Measurements from ENCODE around the gene BAG3. TPM values are rescaled to one million over a fixed set of nuclear protein-coding genes. Genes with fewer than 3 reads are reported as not detected.

BAG3 gene
- total and polyA plus RNA-seq, 2 of the 8 experiments (the other 6 are each of a cell fraction or from before 2014, with no cell fraction given): 3.5 to 13.3 TPM

GRCh38 chr10:119658274-119658673 is 7.1 kb downstream of the BAG3 start:
- no peak for FAIRE-seq
- peak; percentile 88 for TF ChIP-seq BACH1 (IDR thresholded peaks at IDR 0.05; ENCODE audit: low read length)
- peak; percentile 62; the same call in 1 of the 2 replicates for TF ChIP-seq JUND (IDR thresholded peaks at IDR 0.05; ENCODE audit: low read length)
- TF ChIP-seq MAFK (IDR thresholded peaks at IDR 0.05; ENCODE audit: low read depth, low read length): peak; percentile 73; the same call in 1 of the 2 replicates
- no peak for TF ChIP-seq SP4 (IDR thresholded peaks at IDR 0.05; ENCODE audit: low read length)
- no peak for TF ChIP-seq HDAC6 (IDR thresholded peaks at IDR 0.05; ENCODE audit: low read depth, low read length)
- no peak for TF ChIP-seq TAF1 (IDR thresholded peaks at IDR 0.05; ENCODE audit: low read depth, low read length)
- no peak overlapping the region for H3K18ac ChIP-seq (ENCODE audit: extremely low read depth, low read length)
- no peak overlapping the region for H3K56ac ChIP-seq (replicated peaks; ENCODE audit: insufficient read length, low read depth, low read length)
- peak overlapping the region in 1 of 4 experiments; percentile 40; a peak in 1 of 7 replicates for H3K9ac ChIP-seq (replicated peaks in 1 of 4; ENCODE audit: extremely low read depth in 1 of 4, low read depth in 3 of 4, low read length in 3 of 4)
- peak in 1 of 2 experiments; percentile 17 for DNase-seq (ENCODE audit: low read depth in 1 of 2, low spot score in 2 of 2)
- H2BK5ac ChIP-seq (ENCODE audit: low read depth, low read length): peak overlapping the region; percentile 8; the same call in 1 of the 2 replicates
- no peak overlapping the region for H3K4me2 ChIP-seq (ENCODE audit: insufficient read depth in 1 of 2, low read depth in 2 of 2, low read length in 2 of 2)
- peak overlapping the region; percentile 84; the same call in 1 of the 2 replicates for H2AK5ac ChIP-seq (ENCODE audit: low read depth, low read length)
- H3K79me2 ChIP-seq (ENCODE audit: control insufficient read depth in 1 of 2, insufficient read depth in 2 of 2, low read length in 2 of 2): peaks cover 0 to 8% of the 10 kb centered on the region in 2 experiments; a peak in 1 of 4 replicates
- H4K20me1 ChIP-seq (replicated peaks in 1 of 2; ENCODE audit: control insufficient read depth in 1 of 2, insufficient read depth in 2 of 2, low read length in 2 of 2): peaks cover 0 to 1% of the 10 kb centered on the region in 2 experiments
- peak overlapping the region; percentile 28; the same call in 1 of the 2 replicates for H4K8ac ChIP-seq (ENCODE audit: extremely low read depth, insufficient read depth, low read length)
- no peak overlapping the region for H3K23ac ChIP-seq (ENCODE audit: insufficient read length)
- no peaks in the 10 kb centered on the region for H3K23me2 ChIP-seq (ENCODE audit: low read depth, low read length)
- H3K27me3 ChIP-seq (replicated peaks in 1 of 4; ENCODE audit: control insufficient read depth in 3 of 4, extremely low read depth in 1 of 4, insufficient read depth in 3 of 4, low read length in 3 of 4): no peaks in the 10 kb centered on the region
- H3K36me3 ChIP-seq (ENCODE audit: control insufficient read depth in 2 of 4, insufficient read depth in 4 of 4, low read length in 3 of 4): no peaks in the 10 kb centered on the region
- no peak overlapping the region for H2AFZ ChIP-seq (ENCODE audit: low read length)
- H3K4me3 ChIP-seq (ENCODE audit: extremely low read depth in 1 of 4, insufficient read depth in 2 of 4, low read depth in 3 of 4, low read length in 4 of 4): no peak overlapping the region
- WGBS, 2 experiments (ENCODE audit: extremely low coverage in 1 of 2, insufficient coverage in 1 of 2, insufficient read length in 1 of 2, insufficient replicate concordance in 2 of 2, low coverage in 1 of 2, low lambda C conversion rate in 2 of 2, missing lambda C conversion rate in 1 of 2): 78% methylated on average over 13 of the region's 13 CpGs; no CpG with 5 or more reads in 1 of the 2 experiments
- 0 out of 2 replicates have a peak overlapping the region, but pooled peaks have one; percentile 63 for H2BK15ac ChIP-seq (ENCODE audit: low read length)
- H3K79me1 ChIP-seq (ENCODE audit: low read depth, low read length): peaks cover 2% of the 10 kb centered on the region
- H2BK12ac ChIP-seq (ENCODE audit: low read depth, low read length): peak overlapping the region; percentile 91
- no peak overlapping the region for H3K4ac ChIP-seq (replicated peaks; ENCODE audit: insufficient read length, low read depth, low read length)
- peak overlapping the region; percentile 29 for H4K91ac ChIP-seq (replicated peaks; ENCODE audit: insufficient read length, low read length)
- peaks cover 0 to 3% of the 10 kb centered on the region in 2 experiments; a peak in 1 of 4 replicates for H3K9me3 ChIP-seq (ENCODE audit: insufficient read depth in 2 of 2, low read depth in 1 of 2, low read length in 1 of 2)
- peak overlapping the region; percentile 1; the same call in 1 of the 2 replicates for H3K27ac ChIP-seq (ENCODE audit: low read depth, low read length)
- H3K14ac ChIP-seq (ENCODE audit: insufficient read length): no peak overlapping the region
- H2BK20ac ChIP-seq (ENCODE audit: low read length): 0 out of 2 replicates have a peak overlapping the region, but pooled peaks have one; percentile 11
- POLR2A ChIA-PET (ENCODE audit: partially characterized antibody): interaction anchor here (0.6 to 1.2 kb wide), 2 partner anchors 109 to 162 kb away, joined by 3 read pairs; no protein-coding TSS in a partner anchor
- CTCF ChIA-PET (ENCODE audit: partially characterized antibody): interaction anchor here (1.0 to 2.7 kb wide), 8 partner anchors 9 to 56 kb away, joined by 3 to 9 read pairs (median 6); no protein-coding TSS in a partner anchor
- no peak overlapping the region for H4K5ac ChIP-seq (ENCODE audit: insufficient read length, low read depth, low read length)
- peaks cover 0 to 10% (median 5%) of the 10 kb centered on the region in 4 experiments; a peak in 3 of 7 replicates for H3K4me1 ChIP-seq (replicated peaks in 1 of 4; ENCODE audit: control insufficient read depth in 3 of 4, insufficient read depth in 4 of 4, low read length in 3 of 4)
- H2BK120ac ChIP-seq (replicated peaks; ENCODE audit: low read depth, low read length): no peak overlapping the region

Data from H1 (cell line).